RWPE1 (cell line): Measurements from ENCODE around the gene GOLGA7B.

ENCODE experiments used
- CTCF ChIA-PET: fragments of 350-600 bp; sonication (Branson Sonifier 250); formaldehyde crosslinking; extraction: SDS; loops from one replicate; lab custom pipeline; 2021; lab: Yijun Ruan, JAX
- POLR2A ChIA-PET: fragments of 400-600 bp; formaldehyde crosslinking; extraction: SDS; loops from one replicate; lab custom pipeline; 2020; ENCODE audit warnings: antibody characterized with exemption; ENCODE audit not compliant: low non-redundant PET; lab: Yijun Ruan, JAX
- DNase-seq: peaks from one replicate; pipeline ENCODE4 v3.0.0; 2012; ENCODE audit warnings: low spot score
- H3K27ac ChIP-seq: fragments of 450-650 bp; 2 replicates; pipeline ENCODE4 v1.5.1; 2017
- CTCF ChIP-seq: fragments of 450-650 bp; conservative IDR thresholded peaks from 2 replicates; pipeline ENCODE4 v1.5.1; 2017; ENCODE audit warnings: low read depth, mild to moderate bottlenecking

GOLGA7B gene

GRCh38 chr10:97907830-97908229 lies 58.2 kb downstream of the GOLGA7B start:
- POLR2A ChIA-PET = no interaction called here
- no peak overlapping the region for H3K27ac ChIP-seq
- no peak for TF ChIP-seq CTCF
- CTCF ChIA-PET = no interaction called here
- DNase-seq = no peak

- ChIA-PET CTCF (interaction anchor here (0.5 kb wide), 1 partner anchor 117 kb away, joined by 3 read pairs; no protein-coding TSS in a partner anchor), POLR2A (no interaction called here)
- DNase-seq = no peak
- no peak overlapping the region for H3K27ac ChIP-seq
- TF ChIP-seq CTCF = no peak
Observed at GRCh38 chr10:97910661-97911060, 61.0 kb downstream of the GOLGA7B start.

GRCh38 chr10:97911217-97911616 lies 61.6 kb downstream of the GOLGA7B start:
- POLR2A ChIA-PET = no interaction called here
- no peak overlapping the region for H3K27ac ChIP-seq
- no peak for TF ChIP-seq CTCF
- CTCF ChIA-PET = interaction anchor here (1.6 kb wide), 1 partner anchor 130 kb away, joined by 6 read pairs; no protein-coding TSS in a partner anchor
- no peak for DNase-seq

GRCh38 chr10:97913193-97913592 lies 63.5 kb downstream of the GOLGA7B start:
- no peak for TF ChIP-seq CTCF
- DNase-seq = no peak
- POLR2A ChIA-PET = no interaction called here
- CTCF ChIA-PET = interaction anchor here (2.4 to 3.5 kb wide), 2 partner anchors 129 to 134 kb away, joined by 13 to 139 read pairs; no protein-coding TSS in a partner anchor
- no peak overlapping the region for H3K27ac ChIP-seq

- ChIA-PET POLR2A (no interaction called here), CTCF (interaction anchor here (0.5 to 3.5 kb wide), 3 partner anchors 129 to 155 kb away, joined by 3 to 139 read pairs (median 13); no protein-coding TSS in a partner anchor)
- no peak for TF ChIP-seq CTCF
- DNase-seq = no peak
- no peak overlapping the region for H3K27ac ChIP-seq
Observed at GRCh38 chr10:97913614-97914013, 64.0 kb downstream of the GOLGA7B start.

- H3K27ac ChIP-seq = no peak overlapping the region
- POLR2A ChIA-PET = interaction anchor here (0.8 kb wide), 1 partner anchor 127 kb away, joined by 3 read pairs; no protein-coding TSS in a partner anchor
- CTCF ChIA-PET = interaction anchor here (0.5 to 3.5 kb wide), 35 partner anchors 8 to 1332 kb away, joined by 3 to 139 read pairs (median 4); no protein-coding TSS in a partner anchor
- TF ChIP-seq CTCF = no peak
- no peak for DNase-seq
Observed at GRCh38 chr10:97914171-97914836, 64.7 kb downstream of the GOLGA7B start.
